ENCODE data around the gene ETV2.
"Not testable (repeated sequence)": the region's sequence is repeated elsewhere in the genome, so short reads cannot be mapped to it uniquely, and the experiment has no call there.

Gene ETV2

DNA sequence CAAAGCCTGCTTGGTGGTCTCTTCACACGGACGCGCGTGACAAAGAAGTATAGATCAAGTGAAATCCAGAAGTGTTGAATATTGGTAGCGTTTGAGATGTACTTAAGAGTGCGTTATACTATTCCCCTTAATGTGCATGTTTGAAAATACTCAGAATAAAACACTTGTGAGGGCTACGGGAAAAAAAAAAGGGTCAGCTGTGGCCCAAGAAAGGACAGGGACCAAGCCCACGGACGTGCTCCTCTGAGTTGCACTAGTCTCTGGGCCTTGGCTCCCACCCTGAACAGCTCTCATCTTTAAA lies 13.3 kb upstream of the ETV2 start:
- DNase-seq (ENCODE audit: low read depth in 2 of 2) = no peak

DNA sequence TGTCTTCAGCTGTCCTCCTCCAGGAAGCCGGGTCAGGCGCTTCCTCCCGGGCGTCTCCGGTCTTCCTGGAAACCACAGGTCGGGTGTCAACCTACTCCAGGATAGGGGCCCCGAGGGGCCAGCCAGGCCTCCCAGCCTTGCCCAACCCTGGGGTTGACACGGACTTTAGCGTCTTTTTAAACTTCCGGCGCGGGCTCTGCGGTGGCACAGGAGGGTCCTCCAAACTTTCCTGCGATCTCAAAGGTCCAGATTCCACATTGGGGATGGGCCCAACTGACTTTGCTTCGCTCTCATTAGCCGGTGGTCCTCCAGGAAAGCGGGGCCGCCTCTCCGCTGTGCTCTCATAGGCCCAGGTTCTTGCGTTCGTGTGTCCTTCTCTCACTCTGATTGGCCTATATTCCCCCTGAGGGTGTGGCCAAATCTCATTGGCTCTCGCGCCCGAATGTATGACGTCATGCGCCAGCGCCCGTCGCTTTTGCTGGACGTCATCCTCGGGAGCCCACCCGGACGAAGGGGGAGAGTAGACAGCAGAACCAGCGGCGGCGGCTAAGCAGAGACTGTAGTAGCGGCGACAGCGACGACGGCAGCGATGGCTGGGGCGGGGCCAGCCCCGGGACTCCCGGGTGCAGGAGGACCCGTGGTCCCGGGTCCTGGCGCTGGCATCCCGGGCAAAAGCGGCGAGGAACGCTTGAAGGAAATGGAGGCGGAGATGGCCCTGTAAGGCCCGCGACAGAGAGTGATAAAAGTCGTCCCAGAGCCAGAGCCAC lies 12.8 kb upstream of the ETV2 start, which contains the start of gene RBM42:
Gene RBM42, plus strand, starts transcription at position 472 of the 767 bp plus-strand sequence. Its CDS starts 118 bp downstream, at position 590.
- peak; percentile 93 to 94 for DNase-seq (ENCODE audit: low read depth in 2 of 2)

DNA sequence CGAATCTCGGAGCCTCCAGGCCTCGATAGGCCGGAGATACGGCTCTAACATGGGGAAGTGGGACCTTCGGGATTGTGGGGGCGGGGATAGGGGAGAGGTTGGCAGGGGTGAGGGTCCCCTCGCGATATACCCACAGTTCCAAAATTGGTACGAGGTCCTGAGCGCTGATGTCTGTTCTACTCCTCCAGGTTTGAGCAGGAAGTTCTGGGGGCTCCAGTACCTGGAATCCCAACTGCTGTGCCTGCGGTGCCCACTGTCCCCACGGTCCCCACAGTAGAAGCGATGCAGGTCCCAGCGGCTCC lies 12.3 kb upstream of the ETV2 start:
- no peak for DNase-seq (ENCODE audit: low read depth in 2 of 2)

DNA sequence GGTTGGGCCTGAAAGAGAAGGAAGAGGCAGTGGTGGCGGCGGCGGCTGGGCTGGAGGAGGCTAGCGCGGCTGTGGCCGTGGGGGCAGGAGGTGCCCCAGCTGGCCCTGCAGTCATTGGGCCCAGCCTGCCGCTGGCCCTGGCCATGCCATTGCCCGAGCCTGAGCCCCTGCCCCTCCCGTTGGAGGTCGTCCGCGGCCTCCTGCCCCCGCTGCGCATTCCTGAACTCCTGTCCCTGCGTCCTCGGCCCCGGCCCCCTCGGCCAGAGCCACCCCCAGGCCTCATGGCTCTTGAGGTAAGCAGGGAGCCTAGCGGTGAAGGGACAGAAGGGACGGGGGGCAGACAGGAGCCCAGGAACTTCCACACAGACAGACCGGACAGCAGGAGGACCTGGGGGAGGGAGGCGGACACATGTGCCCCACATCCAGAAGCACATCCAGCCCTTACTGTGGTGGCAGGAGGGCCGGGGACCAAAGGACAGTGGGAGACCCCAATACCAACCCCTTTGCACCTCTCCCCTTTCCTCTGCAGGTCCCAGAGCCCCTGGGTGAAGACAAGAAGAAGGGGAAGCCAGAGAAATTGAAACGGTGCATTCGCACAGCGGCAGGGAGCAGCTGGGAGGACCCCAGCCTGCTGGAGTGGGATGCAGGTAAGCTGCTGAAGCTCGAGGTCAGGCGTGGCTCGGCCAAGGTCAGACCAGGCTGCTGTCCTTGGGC lies 7.7 kb upstream of the ETV2 start:
- no peak for DNase-seq (ENCODE audit: low read depth in 2 of 2)

DNA sequence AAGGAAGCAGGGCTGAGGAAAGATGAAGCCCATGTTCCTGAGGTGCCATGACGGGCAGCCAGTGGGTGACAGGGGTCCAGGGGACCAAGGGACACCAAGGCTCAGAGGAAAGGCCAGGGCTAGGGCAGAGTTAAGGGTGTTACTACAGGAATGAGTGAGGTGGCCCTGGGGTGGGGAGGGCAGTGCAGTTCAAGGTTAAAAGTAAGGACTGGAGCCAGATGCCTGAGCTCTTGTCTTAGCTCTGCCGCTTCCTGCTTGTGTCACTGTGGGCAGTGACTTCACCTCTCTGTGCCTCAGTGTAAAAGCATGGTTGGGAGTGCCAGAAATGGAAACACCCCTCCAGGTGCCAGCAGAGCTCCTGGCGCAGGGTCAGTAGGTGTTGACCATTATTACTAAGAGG lies 4.9 kb upstream of the ETV2 start:
- no peak for DNase-seq (ENCODE audit: low read depth in 2 of 2)

DNA sequence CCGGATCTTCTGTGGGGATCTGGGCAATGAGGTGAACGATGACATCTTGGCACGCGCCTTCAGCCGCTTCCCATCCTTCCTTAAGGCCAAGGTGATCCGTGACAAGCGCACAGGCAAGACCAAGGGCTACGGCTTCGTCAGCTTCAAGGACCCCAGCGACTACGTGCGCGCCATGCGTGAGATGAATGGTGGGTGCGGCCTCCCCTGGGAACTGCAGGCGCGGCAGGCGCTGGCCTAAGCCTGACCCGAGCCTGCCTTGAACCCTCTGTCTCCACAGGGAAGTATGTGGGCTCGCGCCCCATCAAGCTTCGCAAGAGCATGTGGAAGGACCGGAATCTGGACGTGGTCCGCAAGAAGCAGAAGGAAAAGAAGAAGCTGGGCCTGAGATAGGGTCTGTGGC lies 4.4 kb upstream of the ETV2 start:
- DNase-seq (ENCODE audit: low read depth in 2 of 2) = no peak

DNA sequence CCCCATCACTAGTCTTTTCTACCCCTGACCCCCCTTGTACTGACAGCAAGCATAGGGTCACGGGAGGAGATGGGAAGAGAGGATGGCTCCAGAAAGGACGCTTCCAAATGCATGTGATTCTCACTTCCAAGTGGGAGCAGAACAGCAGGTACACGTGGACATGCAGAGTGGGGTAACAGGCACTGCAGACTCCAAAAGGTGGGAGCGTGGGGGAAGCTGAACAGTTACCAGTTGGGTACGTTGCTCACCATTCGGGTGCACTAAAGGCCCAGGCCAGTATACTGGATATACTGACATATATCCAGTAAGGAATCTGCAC lies 2.3 kb upstream of the ETV2 start:
- DNase-seq (ENCODE audit: low read depth in 2 of 2) = no peak

DNA sequence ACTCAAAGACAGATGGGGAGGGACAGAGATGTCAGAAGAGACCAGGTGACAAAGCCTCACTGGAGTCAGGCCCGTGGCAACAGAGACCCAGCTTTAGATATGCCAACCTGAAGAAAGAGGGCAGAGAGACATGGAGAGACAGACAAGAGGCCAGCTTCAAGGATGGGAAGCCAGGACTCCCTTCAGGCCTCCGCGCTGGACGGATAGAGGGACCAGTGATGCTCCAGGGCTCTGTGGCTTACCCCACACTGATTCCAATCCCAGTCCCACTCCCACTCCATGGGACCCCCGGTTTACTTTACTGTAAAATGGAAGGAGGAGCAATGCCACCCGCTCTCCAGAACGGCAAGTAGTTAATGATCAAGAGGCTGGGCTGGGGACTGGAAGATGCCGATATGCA lies 1.7 kb upstream of the ETV2 start:
- no peak for DNase-seq (ENCODE audit: low read depth in 2 of 2)

DNA sequence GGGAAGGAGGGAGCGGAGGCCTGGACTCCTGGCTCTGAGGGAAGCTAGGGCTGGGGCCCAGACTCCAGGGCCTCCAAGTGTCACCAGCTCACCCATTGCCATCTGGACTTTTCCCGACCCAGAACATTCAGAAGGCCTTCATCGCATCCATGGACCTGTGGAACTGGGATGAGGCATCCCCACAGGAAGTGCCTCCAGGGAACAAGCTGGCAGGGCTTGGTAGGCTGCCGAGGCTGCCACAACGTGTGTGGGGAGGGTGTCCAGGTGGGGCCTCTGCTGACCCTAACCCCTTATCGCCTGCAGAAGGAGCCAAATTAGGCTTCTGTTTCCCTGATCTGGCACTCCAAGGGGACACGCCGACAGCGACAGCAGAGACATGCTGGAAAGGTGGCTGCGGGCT lies 767 bp downstream of the ETV2 start:
- DNase-seq (ENCODE audit: low read depth in 2 of 2) = no peak

DNA sequence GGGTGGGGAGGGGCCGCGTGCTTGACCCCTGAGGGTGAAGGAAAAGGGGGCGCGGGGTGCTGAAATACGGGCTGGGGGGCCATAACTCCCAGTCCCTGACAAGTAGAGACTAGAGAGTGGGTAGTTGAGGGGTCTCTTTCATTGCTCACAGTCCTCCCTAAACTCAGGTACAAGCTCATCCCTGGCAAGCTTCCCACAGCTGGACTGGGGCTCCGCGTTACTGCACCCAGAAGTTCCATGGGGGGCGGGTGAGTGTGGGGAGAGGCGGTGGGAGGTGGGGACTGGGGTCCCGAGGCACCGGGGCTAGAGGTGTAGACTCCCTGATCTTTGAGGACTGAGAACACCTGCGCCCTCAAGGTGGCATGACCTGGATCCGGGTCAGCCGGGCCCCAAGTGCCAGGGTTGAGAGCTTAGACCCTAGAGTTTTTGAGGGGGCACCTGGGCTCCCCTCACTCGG lies 1.3 kb downstream of the ETV2 start:
- DNase-seq (ENCODE audit: low read depth in 2 of 2) = no peak

DNA sequence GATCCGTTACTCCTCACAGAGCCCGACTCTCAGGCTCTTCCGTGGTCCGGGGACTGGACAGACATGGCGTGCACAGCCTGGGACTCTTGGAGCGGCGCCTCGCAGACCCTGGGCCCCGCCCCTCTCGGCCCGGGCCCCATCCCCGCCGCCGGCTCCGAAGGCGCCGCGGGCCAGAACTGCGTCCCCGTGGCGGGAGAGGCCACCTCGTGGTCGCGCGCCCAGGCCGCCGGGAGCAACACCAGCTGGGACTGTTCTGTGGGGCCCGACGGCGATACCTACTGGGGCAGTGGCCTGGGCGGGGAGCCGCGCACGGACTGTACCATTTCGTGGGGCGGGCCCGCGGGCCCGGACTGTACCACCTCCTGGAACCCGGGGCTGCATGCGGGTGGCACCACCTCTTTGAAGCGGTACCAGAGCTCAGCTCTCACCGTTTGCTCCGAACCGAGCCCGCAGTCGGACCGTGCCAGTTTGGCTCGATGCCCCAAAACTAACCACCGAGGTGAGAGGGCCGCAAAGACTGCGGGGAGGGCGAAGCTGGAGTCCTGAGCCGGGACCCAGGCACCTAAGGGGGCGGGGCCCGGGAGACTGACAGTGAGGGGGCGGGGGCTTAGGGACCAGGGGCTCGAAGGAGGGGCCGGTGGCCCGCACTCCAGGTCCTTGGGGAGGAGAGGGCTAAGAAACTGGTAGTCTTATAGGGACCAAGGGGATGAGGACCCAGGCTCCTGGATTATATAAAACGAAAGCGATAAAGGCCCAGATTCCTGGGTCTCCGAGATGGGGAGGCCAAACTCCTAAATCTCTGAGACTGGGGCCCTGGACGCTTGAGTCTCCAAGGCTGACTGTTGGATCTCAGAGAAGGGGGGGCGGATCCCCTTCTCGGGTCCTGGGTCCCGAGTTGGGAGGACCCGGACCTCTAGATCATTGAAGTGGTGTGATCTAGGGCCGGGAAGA lies 2.0 kb downstream of the ETV2 start:
- peak; percentile 60 to 72 for DNase-seq (ENCODE audit: low read depth in 2 of 2)

DNA sequence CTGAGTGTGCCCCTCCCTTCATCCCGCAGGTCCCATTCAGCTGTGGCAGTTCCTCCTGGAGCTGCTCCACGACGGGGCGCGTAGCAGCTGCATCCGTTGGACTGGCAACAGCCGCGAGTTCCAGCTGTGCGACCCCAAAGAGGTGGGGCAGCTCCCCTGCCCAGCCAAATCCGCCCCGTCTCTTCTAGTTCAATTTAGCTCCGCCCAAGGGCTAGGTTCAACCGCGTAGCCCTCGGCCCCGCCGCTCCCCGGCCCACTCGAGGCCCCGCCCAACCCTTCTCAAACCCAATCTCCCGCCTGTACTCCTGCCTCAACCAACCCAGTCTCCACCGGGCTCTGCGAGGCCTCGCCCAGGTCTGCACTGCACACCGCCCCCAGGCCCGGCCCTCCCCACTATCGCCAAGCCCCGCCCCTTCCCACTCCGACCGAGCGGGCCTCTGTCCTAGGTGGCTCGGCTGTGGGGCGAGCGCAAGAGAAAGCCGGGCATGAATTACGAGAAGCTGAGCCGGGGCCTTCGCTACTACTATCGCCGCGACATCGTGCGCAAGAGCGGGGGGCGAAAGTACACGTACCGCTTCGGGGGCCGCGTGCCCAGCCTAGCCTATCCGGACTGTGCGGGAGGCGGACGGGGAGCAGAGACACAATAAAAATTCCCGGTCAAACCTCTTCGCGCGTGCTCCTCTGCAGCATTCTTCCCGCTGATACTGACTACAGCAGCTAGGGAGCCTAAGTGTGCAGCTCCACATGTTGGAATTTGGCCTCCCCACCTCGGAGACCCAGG lies 2.9 kb downstream of the ETV2 start:
- peak; percentile 88 to 92 for DNase-seq (ENCODE audit: low read depth in 2 of 2)

DNA sequence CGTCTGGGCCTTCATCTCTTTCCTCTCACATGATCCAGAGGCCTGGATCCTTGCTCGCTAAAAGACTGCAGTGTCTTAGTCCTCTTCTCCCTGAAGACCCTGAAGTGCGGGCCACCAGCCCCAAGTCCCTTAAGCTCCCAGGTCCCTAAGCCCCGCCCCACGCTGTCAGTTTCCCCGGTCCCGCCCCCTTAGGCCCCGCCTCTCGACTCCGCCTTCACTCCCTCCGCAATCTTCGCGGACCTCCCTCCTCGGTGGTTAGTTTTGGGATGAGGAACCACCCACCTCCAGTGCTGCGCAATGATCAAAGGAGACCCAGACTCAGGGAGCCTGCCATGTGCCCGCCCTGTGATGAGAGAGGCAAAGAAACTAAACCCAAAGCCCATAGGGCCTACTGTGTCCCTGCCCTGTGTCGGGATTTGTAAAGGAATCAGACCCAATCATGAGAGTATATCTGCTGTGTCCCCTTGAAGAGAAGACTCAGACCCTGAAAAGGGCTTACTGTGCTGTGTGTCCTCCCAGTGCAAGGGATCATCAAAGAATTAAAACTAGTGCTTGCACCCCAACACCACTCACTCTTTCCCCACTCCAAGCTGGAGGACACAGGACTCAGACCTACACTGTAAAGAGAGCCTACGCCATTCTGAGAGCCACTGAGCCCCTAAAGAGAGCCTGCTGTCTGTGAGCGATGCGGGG lies 3.6 kb downstream of the ETV2 start:
- DNase-seq (ENCODE audit: low read depth in 2 of 2) = peak; percentile 73 to 87

DNA sequence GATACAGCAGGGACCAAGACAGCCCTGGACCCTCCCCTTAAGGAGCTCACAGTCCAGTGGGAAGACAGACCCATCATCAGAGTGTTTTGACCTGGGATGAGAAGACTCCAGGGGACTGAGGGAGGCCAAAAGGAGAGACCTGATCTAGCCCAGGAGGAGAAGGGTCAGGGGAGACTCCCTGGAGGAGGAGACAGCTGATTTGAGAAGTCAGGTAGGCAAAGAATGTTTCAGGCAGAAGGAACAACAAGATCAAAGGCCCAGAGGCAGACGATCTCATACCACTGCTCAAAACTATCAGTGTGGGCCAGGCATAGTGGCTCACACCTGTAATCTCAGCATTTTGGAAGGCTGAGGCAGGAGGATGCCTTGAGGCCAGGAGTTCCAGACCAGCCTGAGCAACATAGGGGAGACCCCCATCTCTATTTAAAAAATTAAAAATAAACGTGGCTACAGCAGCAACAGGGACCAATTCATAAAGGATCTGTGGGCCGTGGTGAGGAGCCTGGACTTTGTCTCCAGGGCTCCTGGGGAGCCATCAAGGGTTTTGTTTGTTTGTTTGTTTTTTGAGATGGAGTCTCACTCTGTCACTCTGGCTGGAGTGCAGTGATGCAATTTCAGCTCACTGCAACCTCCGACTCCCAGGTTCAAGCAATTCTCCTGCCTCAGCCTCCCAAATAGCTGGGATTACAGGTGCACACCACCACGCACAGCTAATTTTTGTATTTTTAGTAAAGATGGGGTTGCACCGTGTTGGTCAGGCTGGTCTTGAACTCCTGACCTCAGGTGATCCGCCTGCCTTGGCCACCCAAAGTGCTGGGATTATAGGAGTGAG lies 4.4 kb downstream of the ETV2 start:
- no peak for DNase-seq (ENCODE audit: low read depth in 2 of 2)

DNA sequence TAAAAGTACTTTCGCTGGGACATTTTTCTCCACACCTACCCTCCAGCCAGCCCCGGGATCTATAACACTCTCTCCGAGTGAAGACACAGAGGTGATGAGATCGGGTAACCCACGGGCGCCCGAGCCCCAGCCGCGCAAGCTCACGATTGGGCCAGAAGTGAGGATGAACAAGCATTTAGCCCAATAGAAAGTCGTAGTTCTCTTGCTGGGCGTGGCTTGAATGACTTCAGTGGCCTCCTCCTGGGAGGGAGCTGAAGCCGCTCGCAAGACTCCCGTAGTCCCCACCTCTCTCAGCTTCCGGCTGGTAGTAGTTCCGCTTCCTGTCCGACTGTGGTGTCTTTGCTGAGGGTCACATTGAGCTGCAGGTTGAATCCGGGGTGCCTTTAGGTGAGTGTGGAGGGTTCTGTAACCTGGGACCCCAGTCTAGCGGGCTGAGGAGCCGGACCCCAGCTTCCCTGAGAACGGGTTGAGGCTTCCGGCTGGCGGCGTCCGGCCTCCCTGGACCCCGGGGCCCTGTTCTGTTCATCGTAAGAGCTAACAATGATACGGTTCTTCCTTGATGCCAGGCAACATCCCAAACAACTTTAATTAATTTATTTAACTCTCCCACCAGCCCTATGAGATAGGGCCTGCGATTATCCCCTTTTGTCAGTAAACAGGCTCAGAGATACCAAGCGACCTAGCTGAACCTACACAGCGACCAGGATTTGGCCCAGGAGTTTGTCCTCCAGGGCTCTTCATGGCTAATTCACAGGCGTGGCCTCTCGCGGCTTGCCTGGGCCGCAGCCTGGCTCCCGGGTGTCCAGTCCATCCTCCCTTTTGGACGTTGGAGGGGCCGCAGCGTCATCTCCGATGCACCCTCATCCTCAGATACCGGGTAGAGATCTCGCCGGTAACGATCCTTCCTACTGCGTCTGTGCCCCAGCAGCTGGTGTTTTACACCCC lies 6.7 kb downstream of the ETV2 start, which contains the start of gene COX6B1:
Gene COX6B1, plus strand, starts transcription at position 307 of the 945 bp plus-strand sequence. CDS start 2,921 bp downstream, outside the sequence.
- peak; percentile 72 to 84 for DNase-seq (ENCODE audit: low read depth in 2 of 2)

DNA sequence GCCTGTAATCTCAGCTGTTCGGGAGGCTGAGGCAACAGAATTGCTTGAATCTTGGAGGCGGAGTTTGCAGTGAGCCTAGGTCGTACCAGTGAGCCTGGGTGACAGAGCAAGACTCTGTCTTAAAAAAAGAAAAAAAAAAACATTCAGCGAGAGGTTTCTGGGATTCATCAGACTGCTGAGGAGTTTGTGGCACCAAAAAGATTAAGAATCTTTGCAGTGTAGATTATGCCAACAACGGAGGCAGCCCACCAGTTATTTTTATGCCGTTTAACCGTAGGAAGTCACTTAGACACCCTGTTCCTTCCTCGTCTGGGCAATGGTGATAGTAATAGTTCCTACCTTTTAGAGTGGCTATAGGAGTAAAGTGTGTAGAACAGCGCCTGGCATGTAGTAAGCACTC lies 9.0 kb downstream of the ETV2 start:
- DNase-seq (ENCODE audit: low read depth in 2 of 2) = no peak

DNA sequence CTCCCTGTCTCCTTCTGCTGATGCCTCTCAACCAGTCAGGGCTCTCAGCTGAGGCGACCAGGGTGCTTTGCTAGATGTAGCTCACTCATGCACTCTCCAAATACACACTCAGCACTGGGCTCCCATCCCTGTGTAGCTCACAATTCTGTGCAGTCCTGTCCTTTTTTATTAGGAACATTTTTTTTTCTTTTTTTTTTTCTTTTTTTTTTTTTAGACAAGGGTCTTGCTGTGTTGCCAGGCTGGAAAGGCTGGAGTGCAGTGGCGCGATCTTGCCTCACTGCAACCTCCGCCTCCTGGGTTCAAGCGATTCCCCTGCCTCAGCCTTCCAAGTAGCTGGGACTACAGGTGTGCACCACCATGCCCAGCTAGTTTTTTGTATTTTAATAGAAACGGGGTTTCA lies 13.3 kb downstream of the ETV2 start:
- not testable (repeated sequence) for DNase-seq (ENCODE audit: low read depth in 2 of 2)

DNA sequence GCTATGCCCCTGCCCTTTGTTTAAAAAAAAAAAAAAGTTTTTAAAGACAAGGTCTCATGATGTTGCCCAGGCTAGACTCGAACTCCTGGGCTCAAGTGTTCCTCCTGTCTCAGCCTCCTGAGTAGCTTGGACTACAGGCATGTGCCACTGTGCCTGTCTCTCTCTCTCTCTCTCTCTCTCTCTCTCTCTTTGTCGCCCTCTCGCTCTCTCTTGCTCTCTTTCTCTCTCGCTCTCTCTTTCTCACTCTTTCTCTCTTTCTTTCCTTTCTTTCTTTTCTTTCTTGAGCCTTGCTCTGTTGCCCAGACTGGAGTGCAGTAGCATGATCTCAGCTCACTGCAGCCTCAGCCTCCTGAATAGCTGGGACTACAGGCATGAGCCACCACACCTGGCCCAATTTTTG lies 14.1 kb downstream of the ETV2 start:
- no peak for DNase-seq (ENCODE audit: low read depth in 2 of 2)

DNA sequence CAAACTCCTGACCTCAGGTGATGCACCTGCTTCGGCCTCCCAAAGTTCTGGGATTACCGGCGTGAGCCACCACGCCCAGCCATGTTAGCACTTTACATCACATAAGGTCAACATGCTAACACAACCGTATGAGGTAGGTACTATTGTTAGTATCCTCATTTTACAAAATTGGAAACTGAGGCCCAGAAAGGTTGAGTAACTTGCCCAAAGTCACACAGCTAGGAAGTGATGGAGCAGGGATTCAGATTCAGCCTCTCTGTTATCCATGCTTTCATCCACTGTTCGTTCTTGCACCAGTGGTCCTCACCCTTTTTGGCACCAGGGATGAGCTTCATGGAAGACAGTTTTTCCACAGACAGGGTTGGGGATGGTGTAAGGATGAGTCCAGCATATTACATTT lies 15.2 kb downstream of the ETV2 start:
- no peak for DNase-seq (ENCODE audit: low read depth in 2 of 2)

Data from stimulated activated CD4-positive, alpha-beta T cell treated with anti-CD3 and anti-CD28 coated beads, Interleukin-1b, Interleukin-23, amount 100 ng/mL, for 4 hours (primary cell).